Endothelial cell of umbilical vein (primary cell): Measurements from ENCODE around the gene CXCL16. TPM values are rescaled to one million over a fixed set of nuclear protein-coding genes. Genes with fewer than 3 reads are reported as not detected.
"Not testable (repeated sequence)": the region's sequence is repeated elsewhere in the genome, so short reads cannot be mapped to it uniquely, and the experiment has no call there.

Experiments
- BruUV-seq: library from RNA; stranded (reverse); fragments of 400-500 nt; replicated peaks from 2 replicates; lab custom pipeline; 2021; lab: Mats Ljungman, UMichigan
- CTCF ChIA-PET: fragments of 300-600, 350-600 bp; sonication (Branson Sonifier 250); formaldehyde crosslinking; loops from one replicate; lab custom pipeline; 2021; ENCODE audit warnings: antibody characterized with exemption, inconsistent platforms; lab: Charles Lee
- POLR2A ChIA-PET: fragments of 300-600, 350-600 bp; sonication (Branson Sonifier 250); formaldehyde crosslinking; loops from one replicate; lab custom pipeline; 2021; ENCODE audit warnings: antibody characterized with exemption, inconsistent platforms; lab: Charles Lee
- DNase-seq: peaks from one replicate; pipeline ENCODE4 v3.0.0-alpha.2; 2011; ENCODE audit warnings: low read depth, low spot score
- FAIRE-seq: peaks from 2 replicates; lab custom pipeline; 2011; peaks lifted over from hg19 to GRCh38; lab: Jason Lieb, UNC
- H2AFZ ChIP-seq: 2 replicates; pipeline ENCODE4 v1.6.0; 2012; ENCODE audit warnings: low read depth, low read length, control low read depth, inconsistent platforms
- H3K27ac ChIP-seq: 2 replicates; pipeline ENCODE4 v1.5.1; 2011; ENCODE audit warnings: low read depth, mild to moderate bottlenecking, control low read depth, low read length, moderate library complexity; ENCODE audit not compliant: insufficient read depth
- H3K27me3 ChIP-seq, 2 experiments: 2 replicates each; pipeline versions ENCODE4 v1.6.0 to v1.6.1; 2011; ENCODE audit warnings: low read length in 2 of 2, mixed read lengths in 1 of 2; ENCODE audit not compliant: control insufficient read depth in 2 of 2, insufficient read depth in 2 of 2
- H3K36me3 ChIP-seq, 2 experiments: 2 replicates in 1 of 2; 3 replicates in 1 of 2; pipeline ENCODE4 v1.5.1; 2011; ENCODE audit warnings: low read length in 2 of 2, mild to moderate bottlenecking in 1 of 2, moderate library complexity in 1 of 2; ENCODE audit not compliant: control insufficient read depth in 2 of 2, insufficient read depth in 2 of 2; ENCODE audit errors: extremely low read depth in 1 of 2
- H3K4me1 ChIP-seq: 3 replicates; pipeline ENCODE4 v1.5.1; 2011; ENCODE audit warnings: mild to moderate bottlenecking, low read length; ENCODE audit not compliant: control insufficient read depth, insufficient read depth; ENCODE audit errors: extremely low read depth
- H3K4me2 ChIP-seq: 2 replicates; pipeline ENCODE4 v1.6.1; 2011; ENCODE audit warnings: low read length, control low read depth, mixed read lengths; ENCODE audit not compliant: insufficient read depth
- H3K4me3 ChIP-seq, 3 experiments: fragments of 200-600 bp in 1 of 3; sonication (generic), shearing (Covaris generic) in 1 of 3; replicated peaks in 1 of 3; 2 replicates each; pipeline ENCODE4 v1.5.1; 2011 to 2016; ENCODE audit warnings: control low read depth in 3 of 3, low read length in 3 of 3, mild to moderate bottlenecking in 2 of 3, inconsistent platforms in 1 of 3, low read depth in 1 of 3, moderate library complexity in 1 of 3; ENCODE audit not compliant: insufficient read depth in 1 of 3
- H3K79me2 ChIP-seq: 2 replicates; pipeline ENCODE4 v1.6.0; 2012; ENCODE audit warnings: low read length, inconsistent platforms; ENCODE audit not compliant: control insufficient read depth, insufficient read depth
- H3K9ac ChIP-seq: replicated peaks from 2 replicates; pipeline ENCODE3; 2011; ENCODE audit warnings: low read length, control low read depth; ENCODE audit not compliant: insufficient read depth; ENCODE audit errors: extremely low read depth
- H3K9me1 ChIP-seq: replicated peaks from 3 replicates; pipeline ENCODE4 v1.6.0; 2011; ENCODE audit warnings: mild to moderate bottlenecking, low read length; ENCODE audit not compliant: control insufficient read depth, insufficient read depth; ENCODE audit errors: extremely low read depth
- H3K9me3 ChIP-seq: replicated peaks from 2 replicates; pipeline ENCODE4 v1.5.1; 2012; ENCODE audit warnings: low read length, inconsistent platforms; ENCODE audit not compliant: control insufficient read depth, insufficient read depth
- H4K20me1 ChIP-seq: replicated peaks from 2 replicates; pipeline ENCODE3; 2011; ENCODE audit warnings: mild to moderate bottlenecking, low read length; ENCODE audit not compliant: control insufficient read depth, insufficient read depth; ENCODE audit errors: extremely low read depth
- CTCF ChIP-seq, 2 donors: IDR thresholded peaks; 1 replicate in 1 of 2; 2 replicates in 1 of 2; pipeline ENCODE4 v1.5.1; 2011; ENCODE audit warnings: low read length in 2 of 2, mild to moderate bottlenecking in 2 of 2, moderate library complexity in 2 of 2, control low read depth in 1 of 2, inconsistent platforms in 1 of 2, low read depth in 1 of 2; ENCODE audit not compliant: insufficient read depth in 1 of 2; ENCODE audit errors: extremely low read depth in 1 of 2
- EZH2 ChIP-seq: IDR thresholded peaks from 2 replicates; pipeline ENCODE4 v1.6.1; 2012; ENCODE audit warnings: borderline replicate concordance, low read depth, mild to moderate bottlenecking, moderate library complexity, low read length, inconsistent platforms; ENCODE audit not compliant: severe bottlenecking
- FOS ChIP-seq: IDR thresholded peaks from 2 replicates; pipeline ENCODE4 v1.6.1; 2011; ENCODE audit warnings: mild to moderate bottlenecking, low read length, moderate library complexity, borderline replicate concordance; ENCODE audit not compliant: insufficient read depth
- GATA2 ChIP-seq: IDR thresholded peaks from 2 replicates; pipeline ENCODE4 v1.7.0; 2011; ENCODE audit warnings: low read depth, mild to moderate bottlenecking, moderate library complexity, mixed read lengths, low read length; ENCODE audit not compliant: insufficient read length, insufficient read depth
- JUN ChIP-seq: IDR thresholded peaks from 2 replicates; pipeline ENCODE4 v1.6.1; 2011; ENCODE audit warnings: borderline replicate concordance, low read depth; ENCODE audit not compliant: insufficient read length, insufficient read depth
- MAX ChIP-seq: IDR thresholded peaks from 2 replicates; pipeline ENCODE4 v1.6.1; 2011; ENCODE audit not compliant: insufficient read depth, insufficient read length
- MYC ChIP-seq: IDR thresholded peaks from one replicate; pipeline ENCODE4 v1.6.1; 2011; ENCODE audit warnings: mild to moderate bottlenecking, low read depth, low read length
- POLR2A ChIP-seq: IDR thresholded peaks from 2 replicates; pipeline ENCODE4 v1.6.1; 2012; ENCODE audit warnings: low read depth, mild to moderate bottlenecking, control low read depth, low read length
- POLR2AphosphoS5 ChIP-seq: IDR thresholded peaks from 2 replicates; pipeline ENCODE4 v1.6.1; 2012; ENCODE audit warnings: low read depth, mild to moderate bottlenecking, control low read depth, low read length, moderate library complexity; ENCODE audit not compliant: insufficient read depth
- dilution Hi-C: fragments of 300-500 bp; cut with MboI; formaldehyde crosslinking; loops from one replicate; pipeline ENCODE4 v1.15.0; 2019; ENCODE audit warnings: low sequenced_read_pairs; ENCODE audit not compliant: extremely low pct_ligation_motif_present
- intact Hi-C: fragments of 100-400 bp; cut with micrococcal nuclease; formaldehyde crosslinking; loops from one replicate; pipeline ENCODE4 v1.10.0; 2022
- polyA plus RNA-seq, 4 experiments: library from polyadenylated mRNA; depleted of rRNA in 3 of 4; stranded (reverse) in 3 of 4; unstranded in 1 of 4; fragments of >200 nt; gene quantifications; 2 replicates each; pipeline versions ENCODE4 v1.2.1 to v1.2.3, GENCODE V29; 2011 to 2012; ENCODE audit warnings: missing spikeins in 1 of 4
- total RNA-seq: library from RNA; stranded (reverse); gene quantifications from 2 replicates; pipeline ENCODE4 v1.2.3, GENCODE V29; 2021

Gene CXCL16
- total and polyA plus RNA-seq, 2 donors (not counting 3 experiments of a cell fraction or from before 2014, with no cell fraction given), result 4.8 to 6.1 TPM

GRCh38 chr17:4704991-4705390 is 34.7 kb downstream of the CXCL16 start:
- Histone ChIP-seq H2AFZ (no peak overlapping the region), H3K36me3 (no peaks in the 10 kb centered on the region), H3K9ac (no peak overlapping the region), H3K27ac (no peak overlapping the region), H4K20me1 (no peaks in the 10 kb centered on the region), H3K4me3 (no peak overlapping the region), H3K9me3 (no peaks in the 10 kb centered on the region), H3K27me3 (no peaks in the 10 kb centered on the region), H3K4me2 (peak overlapping the region; percentile 32), H3K9me1 (no peaks in the 10 kb centered on the region), H3K4me1 (peaks cover 16% of the 10 kb centered on the region), H3K79me2 (peaks cover 34% of the 10 kb centered on the region)
- no TSS peak for BruUV-seq
- POLR2A ChIA-PET, result no interaction called here
- no peak for FAIRE-seq
- dilution Hi-C loops (no loop called here), intact Hi-C loops (no loop called here)
- no peak for DNase-seq
- TF ChIP-seq POLR2AphosphoS5 (no peak), CTCF (IDR thresholded peaks at IDR 0.05; ENCODE audit: extremely low read depth in 1 of 2, insufficient read depth in 1 of 2, low read depth in 1 of 2, low read length in 2 of 2) (no peak), MYC (no peak), GATA2 (no peak), EZH2 (no peak), MAX (no peak), FOS (no peak), JUN (no peak), POLR2A (no peak)
- CTCF ChIA-PET, result interaction anchor here (1.6 kb wide), 1 partner anchor 85 kb away, joined by 3 read pairs; no protein-coding TSS in a partner anchor

- peak overlapping the region; percentile 46 for H3K9ac ChIP-seq
- H4K20me1 ChIP-seq, H3K36me3 ChIP-seq, DNase-seq, H3K27me3 ChIP-seq, dilution Hi-C loops, FAIRE-seq, H3K9me3 ChIP-seq, intact Hi-C loops, POLR2A ChIA-PET, H3K9me1 ChIP-seq: not testable (repeated sequence)
- H3K79me2 ChIP-seq, result peaks cover 35% of the 10 kb centered on the region
- BruUV-seq, result TSS peak; percentile 74
- peak overlapping the region; percentile 61 to 98 (median 86) for H3K4me3 ChIP-seq
- H3K4me2 ChIP-seq, result peak overlapping the region; percentile 32
- peak overlapping the region; percentile 86 for H2AFZ ChIP-seq
- H3K27ac ChIP-seq, result peak overlapping the region; percentile 42
- H3K4me1 ChIP-seq, result peaks cover 13% of the 10 kb centered on the region
- CTCF ChIA-PET, result interaction anchor here (1.6 kb wide), 1 partner anchor 86 kb away, joined by 3 read pairs; no protein-coding TSS in a partner anchor
Measured at GRCh38 chr17:4704574-4704907, 35.2 kb downstream of the CXCL16 start.
